Neuronal stem cell (in vitro differentiated cells): ENCODE results near the gene SATL1.

Experiments used
- DNase-seq: peaks from one replicate; pipeline ENCODE4 v3.0.0-alpha.2; 2013; ENCODE audit warnings: low spot score
- H2AFZ ChIP-seq: one replicate; pipeline ENCODE4 v1.6.1; 2013; ENCODE audit warnings: mild to moderate bottlenecking, low read length, inconsistent platforms
- H2AK5ac ChIP-seq: 2 replicates; pipeline ENCODE4 v1.6.1; 2013; ENCODE audit warnings: low read depth, mild to moderate bottlenecking, inconsistent platforms, low read length, moderate library complexity, mixed read lengths
- H2BK120ac ChIP-seq: 2 replicates; pipeline ENCODE4 v1.6.1; 2013; ENCODE audit warnings: low read depth, mild to moderate bottlenecking, inconsistent platforms, low read length, moderate library complexity, mixed read lengths
- H2BK12ac ChIP-seq: one replicate; pipeline ENCODE4 v1.6.1; 2013; ENCODE audit warnings: low read length, inconsistent platforms
- H2BK15ac ChIP-seq: 2 replicates; pipeline ENCODE4 v1.6.1; 2013; ENCODE audit warnings: mild to moderate bottlenecking, low read length, inconsistent platforms, mixed read lengths
- H2BK5ac ChIP-seq: one replicate; pipeline ENCODE4 v1.6.1; 2013; ENCODE audit warnings: inconsistent platforms, mild to moderate bottlenecking, low read length, moderate library complexity
- H3K14ac ChIP-seq: one replicate; pipeline ENCODE4 v1.6.1; 2013; ENCODE audit warnings: low read length, inconsistent platforms
- H3K18ac ChIP-seq: 2 replicates; pipeline ENCODE4 v1.6.1; 2013; ENCODE audit warnings: low read length, inconsistent platforms
- H3K23ac ChIP-seq: 2 replicates; pipeline ENCODE4 v1.6.1; 2013; ENCODE audit warnings: low read depth, mild to moderate bottlenecking, mixed read lengths, low read length, inconsistent platforms; ENCODE audit not compliant: poor library complexity
- H3K27ac ChIP-seq: replicated peaks from 3 replicates; pipeline ENCODE4 v1.5.1; 2013; ENCODE audit warnings: low read length, inconsistent platforms
- H3K27me3 ChIP-seq, 3 experiments: 2 replicates each; pipeline ENCODE4 v1.6.1; 2013; ENCODE audit warnings: low read length in 3 of 3, mild to moderate bottlenecking in 2 of 3, inconsistent platforms in 1 of 3, low read depth in 1 of 3, mixed read lengths in 1 of 3, moderate library complexity in 1 of 3; ENCODE audit not compliant: control insufficient read depth in 3 of 3, insufficient read depth in 3 of 3
- H3K36me3 ChIP-seq, 2 donors: replicated peaks in 1 of 2; 2 replicates each; pipeline ENCODE4 v1.6.1; 2013; ENCODE audit warnings: low read length in 2 of 2; ENCODE audit not compliant: control insufficient read depth in 2 of 2, insufficient read depth in 2 of 2
- H3K4ac ChIP-seq: 2 replicates; pipeline ENCODE4 v1.6.1; 2013; ENCODE audit warnings: inconsistent platforms, mild to moderate bottlenecking, low read length, moderate library complexity
- H3K4me1 ChIP-seq, 2 donors: 1 replicate in 1 of 2; 2 replicates in 1 of 2; pipeline ENCODE4 v1.6.1; 2013; ENCODE audit warnings: low read length in 2 of 2, low read depth in 1 of 2; ENCODE audit not compliant: control insufficient read depth in 2 of 2, insufficient read depth in 1 of 2
- H3K4me2 ChIP-seq: one replicate; pipeline ENCODE4 v1.6.1; 2013; ENCODE audit warnings: mild to moderate bottlenecking, low read length, inconsistent platforms; ENCODE audit not compliant: insufficient read depth, poor library complexity, severe bottlenecking
- H3K4me3 ChIP-seq, 2 donors: 2 replicates each; pipeline ENCODE4 v1.5.1; 2013; ENCODE audit warnings: low read length in 2 of 2, mild to moderate bottlenecking in 2 of 2, inconsistent platforms in 1 of 2, moderate library complexity in 1 of 2
- H3K79me1 ChIP-seq: one replicate; pipeline ENCODE4 v1.6.1; 2013; ENCODE audit warnings: low read depth, mild to moderate bottlenecking, inconsistent platforms, low read length, moderate library complexity
- H3K9ac ChIP-seq: one replicate; pipeline ENCODE4 v1.6.1; 2013; ENCODE audit warnings: mild to moderate bottlenecking, low read depth, low read length, inconsistent platforms; ENCODE audit not compliant: poor library complexity
- H3K9me3 ChIP-seq, 2 donors: replicated peaks in 1 of 2; 2 replicates each; pipeline versions ENCODE3 to v1.6.1; 2013; ENCODE audit warnings: low read length in 2 of 2, mild to moderate bottlenecking in 2 of 2, inconsistent platforms in 1 of 2, low read depth in 1 of 2, mixed read lengths in 1 of 2, moderate library complexity in 1 of 2; ENCODE audit not compliant: control insufficient read depth in 2 of 2, insufficient read depth in 1 of 2
- H4K8ac ChIP-seq: one replicate; pipeline ENCODE4 v1.6.1; 2013; ENCODE audit warnings: low read depth, mild to moderate bottlenecking, inconsistent platforms, low read length, moderate library complexity
- H4K91ac ChIP-seq: one replicate; pipeline ENCODE4 v1.6.1; 2013; ENCODE audit warnings: low read length, low read depth, mild to moderate bottlenecking, inconsistent platforms; ENCODE audit not compliant: poor library complexity
- WGBS, 2 donors: extraction: QIAGEN DNeasy Blood & Tissue Kit; methylation state at CpG; one replicate each; pipeline ENCODE4 v1.1.7; 2013; ENCODE audit warnings: missing lambda C conversion rate in 2 of 2, mixed read lengths in 1 of 2; ENCODE audit not compliant: insufficient read length in 2 of 2, insufficient replicate concordance in 1 of 2; ENCODE audit errors: extremely low coverage in 2 of 2; 5-methylcytosine and 5-hydroxymethylcytosine counted together

The SATL1 gene

GRCh38 chrX:85159644-85160043 lies 83.9 kb downstream of the SATL1 start:
- no peak overlapping the region for H3K4me3 ChIP-seq
- no peak overlapping the region for H3K18ac ChIP-seq
- no peak overlapping the region for H3K4me2 ChIP-seq
- no peak overlapping the region for H2BK120ac ChIP-seq
- WGBS, 2 donors = no CpG with 5 or more reads among the region's 5 CpGs
- no peak overlapping the region for H3K27ac ChIP-seq
- H3K27me3 ChIP-seq = no peaks in the 10 kb centered on the region
- no peak overlapping the region for H3K23ac ChIP-seq
- DNase-seq = no peak
- H3K4me1 ChIP-seq = no peaks in the 10 kb centered on the region
- H2AFZ ChIP-seq = no peak overlapping the region
- H3K79me1 ChIP-seq = no peaks in the 10 kb centered on the region
- H3K9ac ChIP-seq = no peak overlapping the region
- no peak overlapping the region for H4K91ac ChIP-seq
- no peaks in the 10 kb centered on the region for H3K36me3 ChIP-seq
- no peak overlapping the region for H3K14ac ChIP-seq
- H2AK5ac ChIP-seq = no peak overlapping the region
- H3K9me3 ChIP-seq = no peaks in the 10 kb centered on the region
- H2BK15ac ChIP-seq = no peak overlapping the region
- no peak overlapping the region for H2BK12ac ChIP-seq
- no peak overlapping the region for H2BK5ac ChIP-seq
- no peak overlapping the region for H3K4ac ChIP-seq
- H4K8ac ChIP-seq = no peak overlapping the region

- no peaks in the 10 kb centered on the region for H3K4me1 ChIP-seq
- no peak overlapping the region for H3K23ac ChIP-seq
- no peak overlapping the region for H3K18ac ChIP-seq
- no peak overlapping the region for H2BK5ac ChIP-seq
- H3K9ac ChIP-seq = no peak overlapping the region
- H2AK5ac ChIP-seq = no peak overlapping the region
- no peak for DNase-seq
- H4K91ac ChIP-seq = no peak overlapping the region
- H3K4me3 ChIP-seq = no peak overlapping the region
- no peak overlapping the region for H4K8ac ChIP-seq
- no peak overlapping the region for H3K27ac ChIP-seq
- H2BK12ac ChIP-seq = no peak overlapping the region
- no peak overlapping the region for H2BK120ac ChIP-seq
- WGBS, 2 donors = no CpG with 5 or more reads among the region's 1 CpG
- no peak overlapping the region for H2BK15ac ChIP-seq
- no peaks in the 10 kb centered on the region for H3K36me3 ChIP-seq
- no peak overlapping the region for H3K4ac ChIP-seq
- no peak overlapping the region for H3K4me2 ChIP-seq
- no peaks in the 10 kb centered on the region for H3K9me3 ChIP-seq
- H3K79me1 ChIP-seq = no peaks in the 10 kb centered on the region
- H3K14ac ChIP-seq = no peak overlapping the region
- H3K27me3 ChIP-seq = no peaks in the 10 kb centered on the region
- H2AFZ ChIP-seq = no peak overlapping the region
Measured at GRCh38 chrX:85140964-85141363, 102.6 kb downstream of the SATL1 start.

DNA sequence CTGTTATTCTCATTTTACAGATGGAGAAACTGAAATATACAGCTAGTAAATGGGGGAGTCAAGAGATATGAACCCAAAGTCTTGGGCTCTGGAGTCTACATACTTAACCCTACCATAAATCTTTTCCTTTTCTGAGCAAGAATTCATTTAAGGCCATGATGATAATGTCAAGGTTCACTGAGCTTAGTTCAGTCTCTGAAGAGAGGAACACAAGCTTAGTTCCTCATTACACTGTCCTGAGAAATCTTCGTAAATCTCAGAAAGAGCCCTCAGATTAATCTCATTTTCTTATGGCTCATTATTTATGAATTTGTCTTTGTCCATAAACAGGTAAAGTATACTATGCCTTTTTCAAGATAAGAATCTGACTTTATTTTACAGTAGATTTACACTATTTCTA lies 104.2 kb downstream of the SATL1 start:
- Histone ChIP-seq H3K4ac (no peak overlapping the region), H3K27ac (no peak overlapping the region), H4K8ac (no peak overlapping the region), H3K4me2 (no peak overlapping the region), H3K27me3 (no peaks in the 10 kb centered on the region), H4K91ac (no peak overlapping the region), H3K14ac (no peak overlapping the region), H3K36me3 (no peaks in the 10 kb centered on the region), H3K79me1 (no peaks in the 10 kb centered on the region), H2BK15ac (no peak overlapping the region), H3K4me1 (no peaks in the 10 kb centered on the region), H3K4me3 (no peak overlapping the region), H2BK120ac (no peak overlapping the region), H3K23ac (no peak overlapping the region), H2BK5ac (no peak overlapping the region), H3K18ac (no peak overlapping the region), H3K9ac (no peak overlapping the region), H2AK5ac (no peak overlapping the region), H3K9me3 (no peaks in the 10 kb centered on the region), H2AFZ (no peak overlapping the region), H2BK12ac (no peak overlapping the region)
- no CpG with 5 or more reads among the region's 1 CpG for WGBS, 2 donors
- no peak for DNase-seq

GRCh38 chrX:85136409-85136808 lies 107.2 kb downstream of the SATL1 start:
- H3K14ac ChIP-seq = no peak overlapping the region
- no peak overlapping the region for H3K27ac ChIP-seq
- H2BK120ac ChIP-seq = no peak overlapping the region
- no peak overlapping the region for H2AFZ ChIP-seq
- H2AK5ac ChIP-seq = no peak overlapping the region
- H4K91ac ChIP-seq = no peak overlapping the region
- no peak overlapping the region for H3K18ac ChIP-seq
- no peak overlapping the region for H3K23ac ChIP-seq
- no peak overlapping the region for H3K4me3 ChIP-seq
- H2BK12ac ChIP-seq = no peak overlapping the region
- no peak overlapping the region for H2BK15ac ChIP-seq
- no peak overlapping the region for H3K4ac ChIP-seq
- no peak for DNase-seq
- no peak overlapping the region for H4K8ac ChIP-seq
- H3K79me1 ChIP-seq = no peaks in the 10 kb centered on the region
- no peaks in the 10 kb centered on the region for H3K4me1 ChIP-seq
- H3K27me3 ChIP-seq = no peaks in the 10 kb centered on the region
- H3K9ac ChIP-seq = no peak overlapping the region
- no peak overlapping the region for H3K4me2 ChIP-seq
- H2BK5ac ChIP-seq = no peak overlapping the region
- no peaks in the 10 kb centered on the region for H3K9me3 ChIP-seq
- H3K36me3 ChIP-seq = no peaks in the 10 kb centered on the region
